Measurements from ENCODE around the gene TNFAIP2. TPM values are rescaled to one million over a fixed set of nuclear protein-coding genes. Genes with fewer than 3 reads are reported as not detected.

Gene TNFAIP2
- total RNA-seq, 1 experiment from 2014 or later = 87.3 TPM

GRCh38 chr14:103091041-103091882, 32.0 kb upstream of the TNFAIP2 start:
- peak overlapping the region; percentile 40 for H3K9ac ChIP-seq (ENCODE audit: low read length)
- DNase-seq = peak; percentile 56
- TF ChIP-seq, protein P1, sequence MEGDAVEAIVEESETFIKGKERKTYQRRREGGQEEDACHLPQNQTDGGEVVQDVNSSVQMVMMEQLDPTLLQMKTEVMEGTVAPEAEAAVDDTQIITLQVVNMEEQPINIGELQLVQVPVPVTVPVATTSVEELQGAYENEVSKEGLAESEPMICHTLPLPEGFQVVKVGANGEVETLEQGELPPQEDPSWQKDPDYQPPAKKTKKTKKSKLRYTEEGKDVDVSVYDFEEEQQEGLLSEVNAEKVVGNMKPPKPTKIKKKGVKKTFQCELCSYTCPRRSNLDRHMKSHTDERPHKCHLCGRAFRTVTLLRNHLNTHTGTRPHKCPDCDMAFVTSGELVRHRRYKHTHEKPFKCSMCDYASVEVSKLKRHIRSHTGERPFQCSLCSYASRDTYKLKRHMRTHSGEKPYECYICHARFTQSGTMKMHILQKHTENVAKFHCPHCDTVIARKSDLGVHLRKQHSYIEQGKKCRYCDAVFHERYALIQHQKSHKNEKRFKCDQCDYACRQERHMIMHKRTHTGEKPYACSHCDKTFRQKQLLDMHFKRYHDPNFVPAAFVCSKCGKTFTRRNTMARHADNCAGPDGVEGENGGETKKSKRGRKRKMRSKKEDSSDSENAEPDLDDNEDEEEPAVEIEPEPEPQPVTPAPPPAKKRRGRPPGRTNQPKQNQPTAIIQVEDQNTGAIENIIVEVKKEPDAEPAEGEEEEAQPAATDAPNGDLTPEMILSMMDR (conservative IDR thresholded peaks at IDR 0.05; ENCODE audit: low read depth, low read length) = peak; percentile 51
- no peak for TF ChIP-seq EZH2phosphoT487 (IDR thresholded peaks at IDR 0.05; ENCODE audit: borderline replicate concordance, low read length)
- TF ChIP-seq EZH2 (IDR thresholded peaks at IDR 0.05; ENCODE audit: low read length, unreplicated experiment) = no peak

GRCh38 chr14:103091883-103092222, 31.4 kb upstream of the TNFAIP2 start:
- Histone ChIP-seq H3K9ac (ENCODE audit: low read length) (no peak overlapping the region), H3K4me3 (ENCODE audit: low read length) (peak overlapping the region; percentile 61), H2AFZ (ENCODE audit: low read length) (peak overlapping the region; percentile 83), H3K4me2 (ENCODE audit: low read length) (peak overlapping the region; percentile 79), H3K27me3 (ENCODE audit: low read length) (no peaks in the 10 kb centered on the region), H3K27ac (ENCODE audit: low read length) (no peak overlapping the region), H3K9me2 (replicated peaks; ENCODE audit: low read length) (no peaks in the 10 kb centered on the region), H3K9me3 (ENCODE audit: low read length) (no peaks in the 10 kb centered on the region), H3K36me3 (ENCODE audit: low read depth, low read length) (no peaks in the 10 kb centered on the region), H3K4me1 (ENCODE audit: insufficient read depth, low read length) (no peaks in the 10 kb centered on the region; the same call in 1 of the 2 replicates), H3K79me2 (ENCODE audit: low read length) (no peaks in the 10 kb centered on the region), H4K20me1 (ENCODE audit: low read length) (no peaks in the 10 kb centered on the region), H3F3A (ENCODE audit: low read length, unreplicated experiment) (no peaks in the 10 kb centered on the region)
- DNase-seq = no peak
- CTCF ChIA-PET = no interaction called here
- BruUV-seq (replicated peaks) = no TSS peak
- POLR2A ChIA-PET (ENCODE audit: unreplicated experiment) = no interaction called here
- ATAC-seq = no peak
- intact Hi-C loops (cut with micrococcal nuclease) = no loop called here
- no peak for TF ChIP-seq EZH2phosphoT487 (IDR thresholded peaks at IDR 0.05; ENCODE audit: borderline replicate concordance, low read length)
- TF ChIP-seq, protein P1 (conservative IDR thresholded peaks at IDR 0.05; ENCODE audit: low read depth, low read length) = 0 out of 2 replicates have a peak, but pooled peaks have one; percentile 7

More at GRCh38 chr14:103091041-103091882, 32.0 kb upstream of the TNFAIP2 start:
- Histone ChIP-seq H3K4me2 (ENCODE audit: low read length) (peak overlapping the region; percentile 79), H2AFZ (ENCODE audit: low read length) (peak overlapping the region; percentile 83), H3K27me3 (ENCODE audit: low read length) (no peaks in the 10 kb centered on the region), H3K9me3 (ENCODE audit: low read length) (no peaks in the 10 kb centered on the region), H3K4me1 (ENCODE audit: insufficient read depth, low read length) (no peaks in the 10 kb centered on the region; the same call in 1 of the 2 replicates), H4K20me1 (ENCODE audit: low read length) (no peaks in the 10 kb centered on the region), H3K4me3 (ENCODE audit: low read length) (peak overlapping the region; percentile 61), H3K79me2 (ENCODE audit: low read length) (no peaks in the 10 kb centered on the region), H3K27ac (ENCODE audit: low read length) (no peak overlapping the region), H3F3A (ENCODE audit: low read length, unreplicated experiment) (no peaks in the 10 kb centered on the region), H3K36me3 (ENCODE audit: low read depth, low read length) (no peaks in the 10 kb centered on the region), H3K9me2 (replicated peaks; ENCODE audit: low read length) (no peaks in the 10 kb centered on the region)
- ATAC-seq = peak; percentile 72
- ChIA-PET CTCF (no interaction called here), POLR2A (ENCODE audit: unreplicated experiment) (no interaction called here)
- intact Hi-C loops (cut with micrococcal nuclease) = no loop called here
- no TSS peak for BruUV-seq (replicated peaks)

- Histone ChIP-seq H3K4me2 (ENCODE audit: low read length) (no peak overlapping the region), H2AFZ (ENCODE audit: low read length) (no peak overlapping the region), H3K9ac (ENCODE audit: low read length) (no peak overlapping the region), H3K4me3 (ENCODE audit: low read length) (no peak overlapping the region), H3K9me2 (replicated peaks; ENCODE audit: low read length) (no peaks in the 10 kb centered on the region), H3K9me3 (ENCODE audit: low read length) (no peaks in the 10 kb centered on the region), H4K20me1 (ENCODE audit: low read length) (no peaks in the 10 kb centered on the region), H3K79me2 (ENCODE audit: low read length) (no peaks in the 10 kb centered on the region), H3K36me3 (ENCODE audit: low read depth, low read length) (no peaks in the 10 kb centered on the region), H3K27me3 (ENCODE audit: low read length) (no peaks in the 10 kb centered on the region), H3K27ac (ENCODE audit: low read length) (no peak overlapping the region), H3K4me1 (ENCODE audit: insufficient read depth, low read length) (no peaks in the 10 kb centered on the region; the same call in 1 of the 2 replicates), H3F3A (ENCODE audit: low read length, unreplicated experiment) (no peaks in the 10 kb centered on the region)
- DNase-seq (no peak), ATAC-seq (no peak)
- CTCF ChIA-PET = no interaction called here
- intact Hi-C loops (cut with micrococcal nuclease) = no loop called here
- POLR2A ChIA-PET (ENCODE audit: unreplicated experiment) = no interaction called here
- TF ChIP-seq EZH2phosphoT487 (IDR thresholded peaks at IDR 0.05; ENCODE audit: borderline replicate concordance, low read length) = no peak
- TF ChIP-seq, protein P1 (conservative IDR thresholded peaks at IDR 0.05; ENCODE audit: low read depth, low read length) = no peak
- TF ChIP-seq EZH2 (IDR thresholded peaks at IDR 0.05; ENCODE audit: low read length, unreplicated experiment) = no peak
- BruUV-seq (replicated peaks) = no TSS peak
Measured at GRCh38 chr14:103093856-103094405, 29.3 kb upstream of the TNFAIP2 start.

All from PC-3 (cell line).